Caki2 (cell line): ENCODE results near the gene HOXD3. TPM values are rescaled to one million over a fixed set of nuclear protein-coding genes. Genes with fewer than 3 reads are reported as not detected.

Source experiments
- DNase-seq: peaks from one replicate; pipeline ENCODE4 v3.0.0-alpha.2; 2015; ENCODE audit warnings: low read depth
- in situ Hi-C: cut with HindIII; loops from 2 replicates; pipeline ENCODE4 v1.10.0; 2016; ENCODE audit warnings: low sequenced_read_pairs, low pct_unique_long_range_greater_than_20kb, mixed read lengths
- total RNA-seq: library from RNA; depleted of rRNA; stranded (reverse); fragments of >200 nt; shearing (Covaris generic); gene quantifications from 2 replicates; pipeline ENCODE4 v1.2.3, GENCODE V29; 2014; ENCODE audit warnings: low replicate concordance

The HOXD3 gene
- total RNA-seq, 1 experiment from 2014 or later: 7.5 TPM

DNA sequence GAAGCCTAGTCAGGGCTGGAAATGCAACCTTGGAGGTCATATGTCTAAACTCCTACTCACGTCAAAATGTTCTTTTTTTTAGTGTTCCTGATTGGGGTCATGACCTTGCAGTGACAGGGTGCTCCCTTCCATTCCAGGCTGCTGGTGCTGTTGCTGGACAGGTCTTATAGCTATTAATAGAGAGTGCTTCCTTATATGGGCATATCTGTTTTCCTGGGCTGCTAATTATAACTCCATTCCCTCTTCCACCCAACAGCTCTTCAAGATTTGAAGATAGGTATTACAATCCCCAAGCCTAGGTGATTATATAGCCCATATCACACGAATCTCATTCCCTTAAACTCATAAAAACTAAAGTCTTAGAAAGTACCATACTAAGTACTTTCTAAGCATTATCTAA lies 12.6 kb downstream of the HOXD3 start:
- in situ Hi-C loops: no loop called here
- DNase-seq: no peak

DNA sequence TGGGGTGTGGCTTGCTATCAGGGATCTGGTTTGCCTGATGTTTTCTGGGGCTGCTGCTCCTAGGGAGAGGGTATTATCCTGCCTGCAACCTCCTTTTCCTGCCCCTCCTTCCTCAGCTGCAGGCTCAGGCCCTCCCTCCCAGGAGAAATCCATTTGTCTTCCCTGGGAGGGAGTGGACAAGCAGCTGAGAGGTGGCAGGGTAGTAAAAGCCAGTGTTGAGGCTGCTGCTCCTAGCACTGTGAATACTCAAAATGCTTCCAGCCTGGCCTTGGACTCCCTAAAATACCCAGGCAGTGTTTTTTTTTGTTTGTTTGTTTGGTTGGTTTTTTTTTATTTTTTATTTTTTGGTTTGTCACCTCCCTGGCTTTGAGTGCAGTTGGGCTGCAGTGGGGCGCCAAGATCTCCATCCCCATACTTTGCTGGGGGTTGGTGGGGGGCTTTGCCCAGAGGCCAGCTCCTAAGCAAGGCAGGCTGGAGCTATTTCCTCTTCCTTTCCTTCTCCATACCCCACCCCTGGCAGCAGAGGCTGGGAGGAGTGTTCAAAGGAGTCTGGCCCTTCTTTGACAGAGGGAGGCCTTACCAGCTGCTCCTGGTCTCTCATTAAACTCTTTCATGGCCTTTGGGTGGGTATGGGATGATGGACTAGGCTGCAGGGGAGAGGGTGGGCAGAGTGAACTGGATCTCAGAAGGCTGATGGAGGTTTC lies 13.6 kb downstream of the HOXD3 start:
- DNase-seq: no peak
- in situ Hi-C loops: no loop called here

DNA sequence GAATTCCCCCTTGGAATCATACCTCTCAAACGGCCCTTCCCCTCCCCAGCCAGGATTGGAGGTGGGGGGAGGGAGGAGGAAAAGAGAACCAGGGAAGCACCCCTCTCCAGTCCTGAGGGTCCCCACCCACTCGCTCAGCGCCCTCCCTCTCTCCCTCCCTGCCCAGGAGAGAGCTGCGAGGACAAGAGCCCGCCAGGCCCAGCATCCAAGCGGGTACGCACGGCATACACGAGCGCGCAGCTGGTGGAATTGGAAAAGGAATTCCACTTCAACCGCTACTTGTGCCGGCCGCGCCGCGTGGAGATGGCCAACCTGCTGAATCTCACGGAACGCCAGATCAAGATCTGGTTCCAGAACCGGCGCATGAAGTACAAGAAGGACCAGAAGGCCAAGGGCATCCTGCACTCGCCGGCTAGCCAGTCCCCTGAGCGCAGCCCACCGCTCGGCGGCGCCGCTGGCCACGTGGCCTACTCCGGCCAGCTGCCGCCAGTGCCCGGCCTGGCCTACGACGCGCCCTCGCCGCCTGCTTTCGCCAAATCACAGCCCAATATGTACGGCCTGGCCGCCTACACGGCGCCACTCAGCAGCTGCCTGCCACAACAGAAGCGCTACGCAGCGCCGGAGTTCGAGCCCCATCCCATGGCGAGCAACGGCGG lies 14.4 kb downstream of the HOXD3 start:
- no peak for DNase-seq
- in situ Hi-C loops: no loop called here

DNA sequence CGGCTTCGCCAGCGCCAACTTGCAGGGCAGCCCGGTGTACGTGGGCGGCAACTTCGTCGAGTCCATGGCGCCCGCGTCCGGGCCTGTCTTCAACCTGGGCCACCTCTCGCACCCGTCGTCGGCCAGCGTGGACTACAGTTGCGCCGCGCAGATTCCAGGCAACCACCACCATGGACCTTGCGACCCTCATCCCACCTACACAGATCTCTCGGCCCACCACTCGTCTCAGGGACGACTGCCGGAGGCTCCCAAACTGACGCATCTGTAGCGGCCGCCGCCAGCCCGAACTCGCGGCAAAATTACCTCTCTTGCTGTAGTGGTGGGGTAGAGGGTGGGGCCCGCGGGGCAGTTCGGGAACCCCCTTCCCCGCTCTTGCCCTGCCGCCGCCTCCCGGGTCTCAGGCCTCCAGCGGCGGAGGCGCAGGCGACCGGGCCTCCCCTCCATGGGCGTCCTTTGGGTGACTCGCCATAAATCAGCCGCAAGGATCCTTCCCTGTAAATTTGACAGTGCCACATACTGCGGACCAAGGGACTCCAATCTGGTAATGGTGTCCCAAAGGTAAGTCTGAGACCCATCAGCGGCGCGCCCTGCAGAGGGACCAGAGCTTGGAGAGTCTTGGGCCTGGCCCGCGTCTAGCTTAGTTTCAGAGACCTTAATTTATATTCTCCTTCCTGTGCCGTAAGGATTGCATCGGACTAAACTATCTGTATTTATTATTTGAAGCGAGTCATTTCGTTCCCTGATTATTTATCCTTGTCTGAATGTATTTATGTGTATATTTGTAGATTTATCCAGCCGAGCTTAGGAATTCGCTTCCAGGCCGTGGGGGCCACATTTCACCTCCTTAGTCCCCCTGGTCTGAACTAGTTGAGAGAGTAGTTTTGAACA lies 15.1 kb downstream of the HOXD3 start:
- DNase-seq: no peak
- in situ Hi-C loops: no loop called here

DNA sequence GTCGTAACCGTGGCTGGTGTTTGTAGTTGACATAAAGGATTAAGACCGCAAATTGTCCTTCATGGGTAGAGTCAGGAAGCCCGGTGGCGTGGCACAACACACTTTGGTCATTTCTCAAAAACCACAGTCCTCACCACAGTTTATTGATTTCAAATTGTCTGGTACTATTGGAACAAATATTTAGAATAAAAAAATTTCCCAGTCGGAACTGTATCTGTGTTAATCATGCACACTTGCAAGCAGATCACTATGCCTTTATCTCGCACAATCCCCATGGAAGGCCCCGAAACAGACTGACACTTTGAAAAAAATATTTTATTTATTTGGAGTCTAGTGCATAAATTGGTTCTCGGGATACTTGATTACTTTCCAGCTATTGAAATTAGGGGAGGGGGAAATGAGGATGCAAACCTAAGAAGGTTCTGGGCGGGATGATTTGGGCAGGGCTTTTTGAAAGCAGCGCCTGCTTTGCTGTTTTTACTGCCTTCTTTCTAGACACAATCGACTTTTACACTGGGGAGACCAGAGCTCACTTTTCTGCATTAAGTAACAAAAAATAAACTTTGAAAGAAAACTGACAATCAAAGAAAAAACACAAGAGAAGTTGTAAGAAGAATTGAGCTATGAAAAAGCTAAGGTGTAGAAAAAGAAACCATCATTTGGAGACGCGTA lies 15.9 kb downstream of the HOXD3 start:
- in situ Hi-C loops: no loop called here

DNA sequence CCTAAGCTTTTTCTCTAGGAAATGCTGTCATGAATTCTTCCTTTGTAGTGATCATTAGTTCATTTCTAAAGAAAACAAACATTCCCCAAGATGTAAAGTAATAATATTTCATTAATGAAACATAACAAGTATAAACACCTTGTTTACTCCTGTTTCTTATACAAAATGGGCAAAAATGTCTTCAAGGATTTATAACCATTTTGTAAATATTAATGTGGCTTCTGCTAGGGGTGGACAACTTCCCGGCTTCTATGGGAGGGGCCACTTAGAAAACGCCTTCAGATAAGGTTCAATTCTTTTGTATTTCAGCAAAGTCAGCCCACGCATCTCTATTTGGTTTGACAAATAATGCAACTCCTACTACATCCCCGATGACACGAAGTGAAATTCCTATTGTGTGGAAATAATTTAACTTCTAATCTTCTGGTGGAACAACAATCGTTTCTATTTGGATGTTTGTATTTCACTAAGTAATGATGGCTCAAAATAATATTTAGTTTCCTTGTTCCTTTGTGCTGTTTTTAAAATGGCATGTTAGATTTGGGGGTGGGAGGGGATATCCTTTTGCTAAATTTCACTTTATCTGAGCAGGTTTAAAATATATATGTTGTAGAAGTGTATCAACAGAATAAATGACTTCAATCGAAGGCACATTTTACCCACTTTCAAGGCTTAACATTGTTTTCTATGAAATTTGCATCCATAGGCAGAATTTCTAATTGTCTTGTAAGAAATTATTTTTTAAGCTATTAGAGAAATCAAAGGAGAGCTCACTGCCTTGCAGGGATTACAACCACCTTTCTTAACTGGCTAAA lies 16.7 kb downstream of the HOXD3 start:
- in situ Hi-C loops: no loop called here
- DNase-seq: no peak

More for the DNA sequence above, 15.9 kb downstream of the HOXD3 start:
- no peak for DNase-seq

DNA sequence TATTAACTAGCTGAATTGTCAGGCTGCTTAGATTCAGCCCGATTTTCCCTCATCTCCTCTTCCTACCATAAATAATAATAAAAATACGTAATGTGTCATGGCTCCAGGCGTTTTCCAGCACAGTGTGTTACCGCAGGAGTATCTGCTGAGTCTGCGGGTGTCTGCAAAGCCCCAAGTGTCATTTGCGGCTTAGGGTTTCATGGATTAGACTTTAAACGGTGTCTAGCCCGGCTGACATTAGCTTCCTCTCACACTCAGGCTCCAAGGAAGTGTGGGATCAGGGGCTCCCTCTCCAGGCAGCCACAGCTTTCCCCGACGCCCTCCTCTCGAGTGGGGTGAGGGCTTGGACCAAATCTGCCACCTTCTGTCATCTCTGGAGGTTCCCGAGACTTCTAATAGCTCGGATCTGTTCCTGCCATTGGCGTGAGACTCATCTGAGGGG lies 17.3 kb downstream of the HOXD3 start:
- DNase-seq: no peak
- in situ Hi-C loops: no loop called here

DNA sequence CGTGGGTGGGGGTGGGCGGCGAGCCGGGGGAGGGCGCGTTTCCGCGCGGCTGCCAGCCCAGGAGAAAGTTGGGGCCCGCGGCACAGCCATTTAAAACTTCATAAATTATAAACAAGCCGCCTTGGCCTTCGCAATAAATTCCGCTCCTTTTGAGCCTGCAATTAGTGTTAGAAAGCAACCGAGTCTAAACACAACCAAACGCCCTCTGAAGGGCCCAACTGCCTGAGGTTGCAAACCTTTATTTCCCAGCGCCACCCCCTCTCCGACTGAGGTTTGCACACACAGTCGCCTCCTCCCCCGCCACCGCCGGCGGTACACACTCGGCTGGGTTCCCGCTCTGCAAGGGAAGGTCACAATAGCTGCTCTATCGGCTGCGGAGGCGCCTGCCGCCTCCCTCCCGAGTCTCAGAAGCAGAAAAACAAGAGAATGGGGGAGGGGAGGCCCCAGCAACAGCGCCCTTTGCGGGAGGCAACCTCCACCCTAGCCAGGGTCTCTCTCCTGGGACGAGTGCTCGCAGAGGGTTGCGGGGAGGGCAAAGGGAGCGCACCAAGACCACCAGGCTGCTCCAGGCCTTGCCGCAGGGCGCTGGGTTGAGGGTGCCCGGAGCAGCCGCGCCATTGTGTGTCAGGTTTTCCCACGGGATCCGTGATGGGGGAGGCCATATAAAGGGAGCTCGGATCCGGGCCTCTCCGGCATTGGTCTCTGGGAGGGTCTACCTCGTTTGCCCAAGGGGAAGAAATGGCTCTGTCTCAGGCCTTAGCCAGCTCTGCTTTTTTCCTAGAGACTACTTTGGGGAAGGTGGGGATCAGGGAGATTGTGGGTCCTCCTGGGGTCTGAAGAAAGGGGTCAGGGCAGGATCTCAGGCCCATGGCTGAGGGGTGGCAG lies 18.0 kb downstream of the HOXD3 start:
- in situ Hi-C loops: no loop called here
- no peak for DNase-seq

DNA sequence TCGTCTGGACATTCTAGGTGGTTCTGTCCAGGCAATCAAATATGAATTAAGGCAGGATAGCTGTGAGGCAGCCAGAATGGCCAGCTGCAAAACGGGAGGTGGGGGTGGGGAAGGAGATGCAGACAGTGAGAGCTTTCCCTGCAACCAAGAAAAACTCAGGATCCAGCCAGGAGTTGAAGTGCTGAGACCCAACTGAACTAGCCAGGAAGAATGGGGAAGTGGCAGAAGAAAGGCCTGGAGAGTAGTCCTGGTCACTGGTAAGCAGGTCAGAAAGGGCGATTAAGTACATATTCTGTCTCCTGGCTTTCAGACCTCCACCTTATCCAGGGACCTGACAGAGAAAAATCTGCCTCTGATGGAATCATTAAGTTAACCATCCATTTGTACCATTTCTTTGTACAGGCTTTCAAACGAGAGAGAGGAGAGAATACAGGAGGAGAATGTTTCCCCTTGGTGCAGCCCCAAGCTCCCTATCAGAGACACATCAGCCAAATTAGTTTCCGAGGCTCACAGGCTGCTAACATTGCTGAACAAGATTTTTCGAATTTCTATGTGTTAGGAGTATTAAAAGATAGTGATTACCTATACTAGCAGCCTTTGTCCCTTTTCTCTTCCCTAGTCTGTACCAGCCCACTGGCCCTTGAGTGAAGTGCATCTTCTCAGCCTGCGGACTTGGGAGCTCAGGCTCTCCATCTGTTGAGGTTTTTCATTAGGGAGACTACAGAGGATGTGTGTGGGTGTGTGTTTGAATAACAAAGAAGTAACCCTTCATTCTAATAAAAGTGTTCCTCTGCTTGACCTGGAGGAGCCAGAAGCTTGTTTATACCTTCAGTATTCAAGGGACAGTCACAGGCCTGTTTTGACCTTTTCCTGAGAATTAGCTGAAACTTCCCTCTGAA lies 18.9 kb downstream of the HOXD3 start:
- in situ Hi-C loops: no loop called here
- no peak for DNase-seq

DNA sequence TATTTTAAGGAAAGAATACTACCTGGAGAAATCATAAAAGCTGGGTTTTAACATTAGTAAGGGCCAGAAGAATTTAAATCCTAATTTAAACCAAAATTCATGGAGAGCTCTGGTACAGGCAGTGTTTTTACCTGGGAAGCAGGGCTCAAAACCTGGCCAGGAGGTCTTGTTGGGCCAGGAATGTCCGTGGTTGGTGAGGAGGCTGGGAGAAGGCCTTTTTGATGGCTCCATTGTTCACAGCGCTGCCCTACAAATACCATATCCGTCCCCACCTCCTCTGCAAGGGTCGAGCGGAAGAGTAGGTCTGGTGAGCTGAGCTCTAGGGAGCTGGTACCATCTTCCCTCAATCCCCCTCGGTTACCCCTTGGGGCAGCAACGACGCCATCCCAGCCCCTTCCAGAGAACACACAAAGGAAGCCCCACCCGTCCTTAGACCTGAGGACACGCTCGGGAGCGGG lies 20.5 kb downstream of the HOXD3 start:
- in situ Hi-C loops: no loop called here
- DNase-seq: no peak

DNA sequence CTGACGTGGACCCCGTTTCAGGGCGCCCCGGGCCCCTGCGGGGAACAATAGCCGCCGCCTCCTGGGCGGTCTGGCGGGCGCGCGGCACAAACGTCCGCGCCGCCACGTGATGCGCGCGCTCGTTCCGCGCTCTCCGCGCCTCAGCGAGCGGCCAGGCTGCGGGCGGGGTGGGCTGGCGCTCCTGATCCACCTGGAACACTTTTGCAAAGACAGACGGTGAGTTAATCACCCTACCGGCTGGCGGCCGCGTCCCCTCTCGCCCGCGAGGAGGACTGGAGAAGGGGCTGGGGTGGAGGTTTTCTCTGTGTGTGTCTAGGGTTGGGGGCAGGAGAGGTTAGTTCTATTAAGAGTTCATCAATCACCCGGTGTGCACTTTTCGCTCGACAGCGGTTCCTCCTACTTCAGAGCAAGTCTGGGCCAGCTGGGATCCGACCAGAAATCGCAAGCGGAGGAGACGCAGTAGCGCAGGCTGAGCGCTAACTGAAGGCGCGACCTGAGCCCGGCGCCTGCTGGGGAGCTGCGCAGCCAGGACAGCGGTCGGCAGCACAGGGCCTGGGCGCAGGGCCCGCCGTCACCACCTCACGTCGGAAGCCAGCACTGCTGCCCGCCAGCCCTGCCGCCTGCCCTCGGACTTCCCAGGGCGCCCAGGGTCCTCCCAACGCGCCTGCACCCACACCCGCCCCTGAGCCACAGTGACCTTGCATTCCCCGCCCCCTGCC lies 21.1 kb downstream of the HOXD3 start:
- peak; percentile 57 for DNase-seq
- in situ Hi-C loops: no loop called here

DNA sequence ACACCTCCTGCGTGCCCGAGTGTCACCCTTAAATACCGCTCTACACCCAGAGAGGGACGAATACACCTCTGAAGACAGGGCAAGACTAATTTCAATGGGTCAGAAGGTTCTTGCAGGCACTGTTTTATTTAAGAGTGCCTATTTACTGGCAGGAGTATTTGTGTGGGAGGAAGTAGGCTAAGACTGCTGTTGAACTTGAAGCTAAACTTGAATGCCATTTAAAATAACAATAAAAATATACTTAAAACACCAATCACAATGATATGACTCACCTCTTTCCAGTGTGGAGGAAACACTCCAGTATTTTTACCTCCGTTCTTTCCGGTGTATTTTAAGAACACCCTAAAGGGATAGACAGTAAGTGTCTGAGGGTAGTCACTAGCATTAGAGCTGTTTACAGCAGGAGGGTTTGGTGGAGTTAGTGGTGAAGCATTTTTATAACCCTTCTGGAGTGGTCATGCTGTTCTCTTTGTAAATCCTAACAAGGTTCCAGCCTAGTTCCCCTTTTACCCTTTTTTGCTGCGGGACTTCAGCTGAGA lies 21.7 kb downstream of the HOXD3 start:
- DNase-seq: peak; percentile 31
- in situ Hi-C loops: no loop called here

DNA sequence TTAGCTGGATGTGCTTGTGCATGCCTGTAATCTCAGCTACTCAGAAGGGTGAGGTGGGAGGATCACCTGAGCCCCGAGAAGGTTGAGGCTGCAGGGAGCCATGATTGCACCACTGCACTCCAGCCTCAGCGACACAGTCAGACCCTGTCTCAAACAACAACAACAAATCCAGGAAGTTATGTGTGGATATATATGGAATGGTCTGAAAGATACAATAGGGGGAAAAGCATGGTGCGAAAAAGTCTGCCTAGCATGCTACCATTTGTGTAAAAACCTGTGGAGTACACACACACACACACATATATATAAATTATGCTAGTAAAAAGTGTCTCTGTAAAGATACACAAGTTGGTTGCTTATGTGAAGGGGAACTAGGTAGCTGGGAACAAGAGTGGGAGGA lies 24.4 kb downstream of the HOXD3 start:
- no peak for DNase-seq
- in situ Hi-C loops: no loop called here

DNA sequence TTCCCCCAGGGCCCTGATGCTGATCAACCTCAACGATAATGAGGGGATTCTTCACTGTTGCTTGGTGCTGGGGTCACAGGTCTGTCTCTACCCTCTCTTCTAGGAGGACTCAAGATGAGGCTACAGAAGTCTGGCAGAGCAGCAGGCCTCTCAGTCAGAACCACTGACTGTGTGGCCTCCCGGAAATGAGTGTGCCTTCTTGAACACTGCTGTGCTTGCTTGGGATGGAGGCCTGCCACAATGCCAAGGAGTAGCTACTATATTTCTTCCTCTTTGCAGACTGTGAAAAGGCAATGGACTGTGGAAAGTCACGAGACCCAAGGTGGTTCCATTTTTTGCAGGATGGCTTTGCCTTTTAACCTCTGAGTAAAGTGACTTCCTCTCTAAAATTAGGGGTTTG lies 25.6 kb downstream of the HOXD3 start:
- in situ Hi-C loops: no loop called here
- no peak for DNase-seq

DNA sequence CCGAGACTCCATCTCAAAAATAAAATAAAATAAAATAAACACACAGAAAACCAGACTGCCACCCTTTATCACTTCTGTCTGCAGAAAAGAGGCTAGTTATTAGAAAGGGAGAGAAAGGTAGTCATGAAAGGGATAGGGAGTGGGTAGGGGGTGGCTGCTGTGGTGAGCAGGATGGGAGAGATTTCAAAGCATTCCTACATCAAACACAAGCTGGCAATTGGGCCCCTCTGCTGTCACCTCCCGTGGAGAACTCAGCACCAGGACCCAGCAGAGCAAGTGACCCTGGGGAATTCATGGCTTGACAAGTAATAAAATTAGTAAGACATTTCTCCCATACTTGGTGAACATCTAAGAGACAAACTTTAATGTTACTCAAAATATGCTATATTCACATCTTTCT lies 27.6 kb downstream of the HOXD3 start:
- DNase-seq: no peak
- in situ Hi-C loops: no loop called here
